Kidney (tissue), 14 donors: ENCODE measurements around the gene FASN. TPM values are rescaled to one million over a fixed set of nuclear protein-coding genes. Genes with fewer than 3 reads are reported as not detected.

Source experiments
- DNase-seq, 5 donors: peaks; one replicate each; pipeline ENCODE4 v3.0.0-alpha.2; 2013 to 2020
- FAIRE-seq: peaks from 2 replicates; lab custom pipeline; 2012; peaks lifted over from hg19 to GRCh38; lab: Jason Lieb, UNC
- H3K27ac ChIP-seq, 2 donors: one replicate each; pipeline ENCODE4 v1.7.0; 2013; ENCODE audit warnings: low read depth in 2 of 2, low read length in 2 of 2, inconsistent platforms in 1 of 2
- H3K27me3 ChIP-seq: one replicate; pipeline ENCODE4 v1.7.1; 2013; ENCODE audit warnings: low read length, inconsistent platforms; ENCODE audit not compliant: control insufficient read depth, insufficient read depth
- H3K36me3 ChIP-seq, 3 donors: one replicate each; pipeline versions ENCODE4 v1.7.0 to v1.7.1; 2013; ENCODE audit warnings: low read length in 3 of 3, control low read depth in 1 of 3, inconsistent platforms in 1 of 3; ENCODE audit not compliant: insufficient read depth in 3 of 3, control insufficient read depth in 2 of 3
- H3K4me1 ChIP-seq, 3 donors: one replicate each; pipeline versions ENCODE4 v1.7.0 to v1.7.1; 2013; ENCODE audit warnings: low read length in 3 of 3, inconsistent platforms in 1 of 3, low read depth in 1 of 3; ENCODE audit not compliant: control insufficient read depth in 2 of 3, insufficient read depth in 2 of 3
- H3K4me3 ChIP-seq, 3 donors: one replicate each; pipeline versions ENCODE4 v1.7.0 to v1.8.1; 2013; ENCODE audit warnings: low read length in 3 of 3, control low read depth in 1 of 3, inconsistent platforms in 1 of 3
- H3K9ac ChIP-seq, 3 donors: one replicate each; pipeline versions ENCODE4 v1.7.0 to v1.7.1; 2013; ENCODE audit warnings: low read length in 3 of 3, control low read depth in 1 of 3, inconsistent platforms in 1 of 3
- H3K9me3 ChIP-seq, 3 donors: one replicate each; pipeline versions ENCODE4 v1.7.0 to v1.7.1; 2013; ENCODE audit warnings: low read length in 3 of 3, control low read depth in 1 of 3, inconsistent platforms in 1 of 3; ENCODE audit not compliant: control insufficient read depth in 2 of 3, insufficient read depth in 1 of 3
- CTCF ChIP-seq: IDR thresholded peaks from 3 replicates; pipeline ENCODE4 v1.5.1; 2012; ENCODE audit warnings: mild to moderate bottlenecking, moderate library complexity, borderline replicate concordance; ENCODE audit not compliant: insufficient read depth; ENCODE audit errors: extremely low read depth
- intact Hi-C: fragments of 100-400 bp; cut with DNase I; formaldehyde crosslinking; loops from one replicate; pipeline ENCODE4 v1.11.1; 2022
- polyA plus RNA-seq: library from polyadenylated mRNA; stranded (reverse); fragments of 350-450 nt; fragmentation: Illumina TruSeq; extraction: RNeasy Lipid Tissue Mini Kit (QIAGEN cat#74804); gene quantifications from one replicate; pipeline ENCODE4 v1.2.3, GENCODE V29; 2014; ENCODE audit warnings: low read depth, low replicate concordance; ENCODE audit not compliant: insufficient read depth
- total RNA-seq: library from RNA; stranded (reverse); fragmentation: NEBNext Ultra II Directional; extraction: Animal tissue kit (Norgen Biotek cat#: 25700); gene quantifications from one replicate; pipeline ENCODE4 v1.2.1, GENCODE V29; 2021
- donor health status: control.
- donor health status: control.
- donor health status: control.
- donor health status: control.
- donor health status: control.
- donor health status: DM: yes; HTN: yes; CAD: no.
- donor health status: Normal renal cell carcinoma (clear cell type).

The FASN gene
- total and polyA plus RNA-seq, 2 donors from 2014 or later = 13.6 to 43.3 TPM

GRCh38 chr17:82081966-82082365 lies 16.1 kb downstream of the FASN start:
- Histone ChIP-seq H3K36me3 (peaks cover 0 to 11% (median 2%) of the 10 kb centered on the region in 3 donors), H3K27me3 (no peaks in the 10 kb centered on the region), H3K9me3 (no peaks in the 10 kb centered on the region), H3K27ac (no peak overlapping the region), H3K9ac (no peak overlapping the region), H3K4me3 (no peak overlapping the region), H3K4me1 (no peaks in the 10 kb centered on the region)
- intact Hi-C loops = no loop called here
- no peak for TF ChIP-seq CTCF
- DNase-seq = no peak
- FAIRE-seq = no peak

- Histone ChIP-seq H3K9me3 (no peaks in the 10 kb centered on the region), H3K9ac (no peak overlapping the region), H3K36me3 (peaks cover 0 to 11% (median 2%) of the 10 kb centered on the region in 3 donors), H3K27me3 (no peaks in the 10 kb centered on the region), H3K4me3 (no peak overlapping the region), H3K4me1 (no peaks in the 10 kb centered on the region), H3K27ac (no peak overlapping the region)
- DNase-seq (no peak), FAIRE-seq (no peak)
- intact Hi-C loops = no loop called here
- TF ChIP-seq CTCF = no peak
Observed at GRCh38 chr17:82081546-82081945, 16.5 kb downstream of the FASN start.

DNA sequence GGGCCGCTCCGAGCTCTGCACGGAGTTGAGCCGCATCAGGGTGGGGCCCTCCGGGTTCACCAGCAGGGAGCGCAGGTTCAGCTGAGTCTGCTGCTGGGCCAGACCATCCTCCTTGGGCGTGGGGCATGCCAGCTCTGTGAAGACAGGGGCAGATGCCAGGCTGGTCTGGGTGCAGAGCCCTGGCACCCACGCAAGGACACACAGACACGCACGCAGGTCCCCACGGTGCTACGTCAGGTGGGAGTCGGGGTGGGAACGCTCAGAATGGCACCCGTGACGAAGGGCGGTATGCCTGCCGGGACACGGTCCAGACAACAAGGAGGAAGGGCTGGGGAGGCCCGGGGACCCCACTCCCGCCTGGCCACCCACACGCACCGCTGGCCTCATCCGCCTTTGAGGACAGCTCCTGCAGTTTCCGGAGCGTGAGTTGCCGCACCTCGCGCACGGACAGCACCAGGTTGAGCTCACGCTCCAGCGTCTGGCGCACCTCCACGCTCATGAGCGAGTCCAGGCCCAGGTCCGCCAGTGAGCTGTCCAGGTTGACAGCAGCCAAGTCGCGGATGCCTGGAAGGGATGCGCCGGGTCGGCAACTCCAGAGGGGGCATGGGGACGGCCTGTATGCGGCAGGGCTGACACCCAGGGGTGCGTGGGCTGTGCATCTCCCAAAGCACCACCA lies 17.1 kb downstream of the FASN start:
- H3K36me3 ChIP-seq = peaks cover 0 to 11% (median 2%) of the 10 kb centered on the region in 3 donors
- H3K9ac ChIP-seq = no peak overlapping the region
- intact Hi-C loops = no loop called here
- no peak overlapping the region for H3K4me3 ChIP-seq
- no peak for DNase-seq
- no peak overlapping the region for H3K27ac ChIP-seq
- no peak for FAIRE-seq
- no peaks in the 10 kb centered on the region for H3K9me3 ChIP-seq
- no peak for TF ChIP-seq CTCF
- no peaks in the 10 kb centered on the region for H3K27me3 ChIP-seq
- H3K4me1 ChIP-seq = no peaks in the 10 kb centered on the region
